AG04449 (cell line): ENCODE data around the gene GREB1L.

Experiments
- CTCF ChIA-PET: fragments of 350-600 bp; formaldehyde crosslinking; extraction: SDS; loops from one replicate; lab custom pipeline; 2021; ENCODE audit warnings: antibody characterized with exemption; lab: Yijun Ruan, JAX
- POLR2A ChIA-PET: fragments of 400-600, 350-600 bp; formaldehyde crosslinking; extraction: SDS; loops from one replicate; lab custom pipeline; 2020; ENCODE audit warnings: antibody characterized with exemption, inconsistent platforms; lab: Yijun Ruan, JAX
- DNase-seq: peaks from one replicate; pipeline ENCODE4 v3.0.0-alpha.2; 2010; ENCODE audit warnings: low read depth, low spot score
- H3K4me3 ChIP-seq: 2 replicates; pipeline ENCODE4 v1.5.1; 2011; ENCODE audit warnings: low read depth, mild to moderate bottlenecking, control low read depth, low read length
- TF ChIP-seq, protein P1 (sequence below): IDR thresholded peaks from one replicate; pipeline ENCODE4 v1.5.1; 2011; ENCODE audit warnings: mild to moderate bottlenecking, moderate library complexity, low read length, control low read depth, inconsistent platforms; ENCODE audit not compliant: insufficient read depth; ENCODE audit errors: missing control alignments

The GREB1L gene

GRCh38 chr18:21571772-21572171 is 329.7 kb downstream of the GREB1L start:
- TF ChIP-seq, protein P1, sequence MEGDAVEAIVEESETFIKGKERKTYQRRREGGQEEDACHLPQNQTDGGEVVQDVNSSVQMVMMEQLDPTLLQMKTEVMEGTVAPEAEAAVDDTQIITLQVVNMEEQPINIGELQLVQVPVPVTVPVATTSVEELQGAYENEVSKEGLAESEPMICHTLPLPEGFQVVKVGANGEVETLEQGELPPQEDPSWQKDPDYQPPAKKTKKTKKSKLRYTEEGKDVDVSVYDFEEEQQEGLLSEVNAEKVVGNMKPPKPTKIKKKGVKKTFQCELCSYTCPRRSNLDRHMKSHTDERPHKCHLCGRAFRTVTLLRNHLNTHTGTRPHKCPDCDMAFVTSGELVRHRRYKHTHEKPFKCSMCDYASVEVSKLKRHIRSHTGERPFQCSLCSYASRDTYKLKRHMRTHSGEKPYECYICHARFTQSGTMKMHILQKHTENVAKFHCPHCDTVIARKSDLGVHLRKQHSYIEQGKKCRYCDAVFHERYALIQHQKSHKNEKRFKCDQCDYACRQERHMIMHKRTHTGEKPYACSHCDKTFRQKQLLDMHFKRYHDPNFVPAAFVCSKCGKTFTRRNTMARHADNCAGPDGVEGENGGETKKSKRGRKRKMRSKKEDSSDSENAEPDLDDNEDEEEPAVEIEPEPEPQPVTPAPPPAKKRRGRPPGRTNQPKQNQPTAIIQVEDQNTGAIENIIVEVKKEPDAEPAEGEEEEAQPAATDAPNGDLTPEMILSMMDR = no peak
- ChIA-PET CTCF (no interaction called here), POLR2A (no interaction called here)
- no peak overlapping the region for H3K4me3 ChIP-seq
- no peak for DNase-seq
